Left ventricle myocardium inferior (tissue), 1 donor: ENCODE results near the gene HHAT. TPM values are rescaled to one million over a fixed set of nuclear protein-coding genes. Genes with fewer than 3 reads are reported as not detected.

Experiments used
- DNase-seq: peaks from one replicate; pipeline ENCODE4 v3.0.0-alpha.2; 2020
- H3K27ac ChIP-seq: fragments of 200-600 bp; replicated peaks from 2 replicates; pipeline ENCODE4 v1.8.0; 2021
- H3K27me3 ChIP-seq: fragments of 200-600 bp; 2 replicates; pipeline ENCODE4 v1.8.0; 2021; ENCODE audit warnings: low read depth
- H3K36me3 ChIP-seq: fragments of 200-600 bp; 2 replicates; pipeline ENCODE4 v1.8.0; 2021
- H3K4me1 ChIP-seq: fragments of 200-600 bp; 2 replicates; pipeline ENCODE4 v1.8.0; 2021
- H3K4me3 ChIP-seq: fragments of 200-600 bp; 2 replicates; pipeline ENCODE4 v1.8.0; 2021; ENCODE audit warnings: mild to moderate bottlenecking, moderate library complexity
- H3K9me3 ChIP-seq: fragments of 200-600 bp; replicated peaks from 2 replicates; pipeline ENCODE4 v1.8.0; 2021
- CTCF ChIP-seq: fragments of 200-600 bp; IDR thresholded peaks from 2 replicates; pipeline ENCODE4 v1.8.0; 2021; ENCODE audit warnings: antibody characterized with exemption, mild to moderate bottlenecking, borderline replicate concordance
- intact Hi-C: fragments of 100-400 bp; cut with micrococcal nuclease; formaldehyde crosslinking; loops from one replicate; pipeline ENCODE4 v1.11.0; 2022
- total RNA-seq: library from RNA; stranded (reverse); fragmentation: NEBNext Ultra II Directional; extraction: Animal tissue kit (Norgen Biotek cat#: 25700); gene quantifications from one replicate; pipeline ENCODE4 v1.2.1, GENCODE V29; 2021
- donor health status: DM: no; HTN: yes; CAD: no; lungs with severe emphysema.

The HHAT gene
- total RNA-seq, 1 donor from 2014 or later = 2.1 TPM

GRCh38 chr1:210646258-210646616 is 317.5 kb downstream of the HHAT start:
- no peak for TF ChIP-seq CTCF
- intact Hi-C loops = no loop called here
- no peaks in the 10 kb centered on the region for H3K36me3 ChIP-seq

GRCh38 chr1:210647406-210648333 is 319.0 kb downstream of the HHAT start:
- TF ChIP-seq CTCF = no peak
- Histone ChIP-seq H3K36me3 (no peaks in the 10 kb centered on the region), H3K9me3 (no peaks in the 10 kb centered on the region), H3K27me3 (no peaks in the 10 kb centered on the region), H3K4me1 (peaks cover 9% of the 10 kb centered on the region), H3K27ac (no peak overlapping the region), H3K4me3 (no peak overlapping the region)
- intact Hi-C loops = no loop called here
- DNase-seq = no peak

More at GRCh38 chr1:210646258-210646616, 317.5 kb downstream of the HHAT start:
- H3K27me3 ChIP-seq = no peaks in the 10 kb centered on the region
- no peaks in the 10 kb centered on the region for H3K9me3 ChIP-seq
- H3K4me1 ChIP-seq = peaks cover 9% of the 10 kb centered on the region
- H3K4me3 ChIP-seq = no peak overlapping the region
- DNase-seq = no peak
- H3K27ac ChIP-seq = no peak overlapping the region

GRCh38 chr1:210648588-210649269 is 320.0 kb downstream of the HHAT start:
- H3K27ac ChIP-seq = no peak overlapping the region
- no peak for DNase-seq
- no peaks in the 10 kb centered on the region for H3K36me3 ChIP-seq
- H3K27me3 ChIP-seq = no peaks in the 10 kb centered on the region
- H3K9me3 ChIP-seq = no peaks in the 10 kb centered on the region
- H3K4me1 ChIP-seq = peaks cover 9% of the 10 kb centered on the region
- intact Hi-C loops = no loop called here
- no peak overlapping the region for H3K4me3 ChIP-seq
- no peak for TF ChIP-seq CTCF

- Histone ChIP-seq H3K9me3 (no peaks in the 10 kb centered on the region), H3K27me3 (no peaks in the 10 kb centered on the region), H3K4me1 (peaks cover 9% of the 10 kb centered on the region), H3K27ac (no peak overlapping the region), H3K4me3 (no peak overlapping the region), H3K36me3 (no peaks in the 10 kb centered on the region)
- intact Hi-C loops = no loop called here
- no peak for DNase-seq
- no peak for TF ChIP-seq CTCF
Measured at GRCh38 chr1:210650403-210650802, 321.7 kb downstream of the HHAT start.

- Histone ChIP-seq H3K4me1 (no peaks in the 10 kb centered on the region), H3K27ac (no peak overlapping the region), H3K27me3 (no peaks in the 10 kb centered on the region), H3K4me3 (no peak overlapping the region), H3K9me3 (no peaks in the 10 kb centered on the region), H3K36me3 (no peaks in the 10 kb centered on the region)
- DNase-seq = no peak
- TF ChIP-seq CTCF = no peak
- intact Hi-C loops = no loop called here
Measured at GRCh38 chr1:210652329-210652954, 323.7 kb downstream of the HHAT start.
